Urinary bladder (tissue), 4 donors: Measurements from ENCODE around the gene PDCD4. TPM values are rescaled to one million over a fixed set of nuclear protein-coding genes. Genes with fewer than 3 reads are reported as not detected.

ENCODE experiments used
- DNase-seq: peaks from one replicate; pipeline ENCODE4 v3.0.0-alpha.2; 2015; ENCODE audit errors: extremely low spot score
- H3K27ac ChIP-seq: one replicate; pipeline ENCODE4 v1.5.1; 2013; ENCODE audit warnings: low read depth, mild to moderate bottlenecking, moderate library complexity
- H3K36me3 ChIP-seq: one replicate; pipeline ENCODE4 v1.6.1; 2013; ENCODE audit warnings: mild to moderate bottlenecking, moderate library complexity; ENCODE audit not compliant: insufficient read depth
- H3K4me1 ChIP-seq: one replicate; pipeline ENCODE4 v1.6.1; 2013; ENCODE audit warnings: mild to moderate bottlenecking, moderate library complexity; ENCODE audit not compliant: insufficient read depth
- H3K4me3 ChIP-seq: one replicate; pipeline ENCODE4 v1.5.1; 2013; ENCODE audit warnings: low read depth, low read length
- WGBS: extraction: QIAGEN DNeasy Blood & Tissue Kit; methylation state at CpG from one replicate; pipeline ENCODE4 v1.1.7; 2013; 5-methylcytosine and 5-hydroxymethylcytosine counted together
- polyA plus RNA-seq: library from polyadenylated mRNA; stranded (reverse); fragments of 200-250 nt; gene quantifications from one replicate; pipeline ENCODE4 v1.2.3, GENCODE V29; 2013
- total RNA-seq: library from RNA; depleted of rRNA; stranded (reverse); fragments of >200 nt; gene quantifications from one replicate; pipeline ENCODE4 v1.2.3, GENCODE V29; 2014
- donor health status: healthy with polysubstance abuse.
- donor health status: healthy.

Gene PDCD4
- total and polyA plus RNA-seq, 2 donors = 81.0 to 148 TPM

GRCh38 chr10:110834629-110835301, 37.0 kb upstream of the PDCD4 start:
- Histone ChIP-seq H3K36me3 (no peaks in the 10 kb centered on the region), H3K27ac (peak overlapping the region; percentile 47), H3K4me3 (no peak overlapping the region), H3K4me1 (peaks cover 2% of the 10 kb centered on the region)
- peak; percentile 82 for DNase-seq
- WGBS = 23% methylated on average over 6 of the region's 6 CpGs

DNA sequence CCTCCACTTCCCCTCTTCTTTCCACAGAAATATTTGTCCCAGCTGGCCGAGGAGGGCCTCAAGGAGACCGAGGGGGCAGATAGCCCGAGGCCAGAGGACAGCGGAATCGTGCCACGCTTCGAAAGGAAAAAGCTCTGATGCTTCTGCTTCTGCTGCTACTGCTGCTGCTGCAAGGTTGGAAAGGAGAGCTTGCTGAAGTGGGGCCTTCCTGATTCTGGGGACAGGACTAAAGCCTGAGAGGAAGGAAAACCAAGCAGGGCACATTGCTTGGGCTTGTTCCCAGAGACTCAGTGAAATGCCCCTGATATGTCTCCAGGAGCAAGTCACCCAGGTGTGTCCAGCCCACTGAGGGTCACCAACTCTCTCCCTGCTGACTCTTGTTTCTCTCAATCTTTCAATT, 35.9 kb upstream of the PDCD4 start:
- no peak for DNase-seq
- 69% methylated on average over 7 of the region's 7 CpGs for WGBS
- Histone ChIP-seq H3K4me1 (peaks cover 2% of the 10 kb centered on the region), H3K27ac (no peak overlapping the region), H3K4me3 (no peak overlapping the region), H3K36me3 (no peaks in the 10 kb centered on the region)

- Histone ChIP-seq H3K4me1 (peaks cover 2% of the 10 kb centered on the region), H3K27ac (no peak overlapping the region), H3K4me3 (no peak overlapping the region), H3K36me3 (no peaks in the 10 kb centered on the region)
- no peak for DNase-seq
- 58% methylated on average over 3 of the region's 3 CpGs for WGBS
These were observed 35.0 kb upstream of the PDCD4 start for GRCh38 chr10:110836706-110837105.

- WGBS = 45% methylated on average over 2 of the region's 2 CpGs
- peaks cover 2% of the 10 kb centered on the region for H3K4me1 ChIP-seq
- H3K27ac ChIP-seq = no peak overlapping the region
- H3K4me3 ChIP-seq = no peak overlapping the region
- DNase-seq = no peak
- no peaks in the 10 kb centered on the region for H3K36me3 ChIP-seq
These were observed 34.1 kb upstream of the PDCD4 start for GRCh38 chr10:110837418-110838171.

- Histone ChIP-seq H3K4me3 (no peak overlapping the region), H3K36me3 (no peaks in the 10 kb centered on the region), H3K4me1 (peaks cover 2% of the 10 kb centered on the region), H3K27ac (no peak overlapping the region)
- DNase-seq = no peak
- WGBS = 83% methylated on average over 5 of the region's 5 CpGs
These were observed 31.4 kb upstream of the PDCD4 start for GRCh38 chr10:110840225-110840922.

DNA sequence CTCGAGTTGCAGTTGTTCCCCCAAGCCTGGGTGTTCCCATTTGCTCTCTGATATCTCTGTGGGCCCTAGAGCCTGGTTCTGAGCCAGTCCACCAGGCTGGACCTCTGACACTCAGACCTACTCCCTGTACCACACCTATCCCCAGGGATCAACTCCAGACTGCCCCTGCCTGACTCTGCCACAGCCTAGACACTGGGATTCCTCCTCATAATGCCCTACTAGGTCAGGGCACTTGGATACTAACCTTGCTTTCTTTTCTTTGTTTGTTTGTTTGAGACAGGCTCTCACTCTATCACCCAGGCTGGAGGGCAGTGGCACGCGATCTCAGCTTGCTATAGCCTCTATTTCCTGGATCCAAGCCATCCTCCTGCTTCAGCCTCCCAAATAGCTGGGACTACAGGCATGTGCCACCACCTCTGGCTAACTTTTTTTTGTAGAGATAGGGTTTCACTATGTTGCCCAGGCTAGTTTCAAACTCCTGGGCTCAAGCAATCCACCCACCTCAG, 30.8 kb upstream of the PDCD4 start:
- DNase-seq = no peak
- no peak overlapping the region for H3K27ac ChIP-seq
- no peak overlapping the region for H3K4me3 ChIP-seq
- H3K4me1 ChIP-seq = peaks cover 2% of the 10 kb centered on the region
- H3K36me3 ChIP-seq = no peaks in the 10 kb centered on the region
- 91% methylated on average over 3 of the region's 3 CpGs for WGBS

DNA sequence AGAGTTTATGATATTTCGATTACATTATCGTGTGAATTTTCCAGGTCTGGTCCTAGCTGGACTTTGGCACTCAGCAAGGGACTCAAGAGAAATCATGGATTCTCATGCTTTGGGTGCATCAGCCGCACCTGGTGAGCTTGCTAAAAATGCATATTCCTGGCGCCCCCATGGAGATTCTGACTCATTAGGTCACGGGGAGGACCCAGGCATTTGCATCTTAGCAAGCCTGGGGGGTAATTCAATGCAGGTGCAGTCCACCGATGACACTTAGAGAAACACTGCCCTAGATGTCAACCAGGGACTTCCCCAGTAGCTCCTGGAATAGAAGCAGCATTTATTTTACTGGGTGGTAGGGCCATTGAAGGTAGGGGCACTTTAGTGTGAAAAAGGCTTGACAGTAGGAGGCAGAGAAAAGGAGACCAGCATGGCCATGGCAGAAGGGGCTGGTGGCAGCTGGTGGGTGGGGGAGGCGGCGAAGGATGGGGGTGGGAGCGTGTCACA, 29.9 kb upstream of the PDCD4 start:
- Histone ChIP-seq H3K4me1 (peaks cover 2% of the 10 kb centered on the region), H3K27ac (no peak overlapping the region), H3K4me3 (no peak overlapping the region), H3K36me3 (no peaks in the 10 kb centered on the region)
- DNase-seq = no peak
- WGBS = 95% methylated on average over 9 of the region's 9 CpGs

GRCh38 chr10:110842326-110842904, 29.3 kb upstream of the PDCD4 start:
- no peaks in the 10 kb centered on the region for H3K36me3 ChIP-seq
- H3K27ac ChIP-seq = no peak overlapping the region
- no peak for DNase-seq
- WGBS = 70% methylated on average over 7 of the region's 7 CpGs
- no peaks in the 10 kb centered on the region for H3K4me1 ChIP-seq
- H3K4me3 ChIP-seq = no peak overlapping the region

GRCh38 chr10:110843031-110843430, 28.7 kb upstream of the PDCD4 start:
- Histone ChIP-seq H3K4me3 (no peak overlapping the region), H3K27ac (no peak overlapping the region), H3K36me3 (no peaks in the 10 kb centered on the region), H3K4me1 (no peaks in the 10 kb centered on the region)
- DNase-seq = no peak
- WGBS = 52% methylated on average over 2 of the region's 2 CpGs

DNA sequence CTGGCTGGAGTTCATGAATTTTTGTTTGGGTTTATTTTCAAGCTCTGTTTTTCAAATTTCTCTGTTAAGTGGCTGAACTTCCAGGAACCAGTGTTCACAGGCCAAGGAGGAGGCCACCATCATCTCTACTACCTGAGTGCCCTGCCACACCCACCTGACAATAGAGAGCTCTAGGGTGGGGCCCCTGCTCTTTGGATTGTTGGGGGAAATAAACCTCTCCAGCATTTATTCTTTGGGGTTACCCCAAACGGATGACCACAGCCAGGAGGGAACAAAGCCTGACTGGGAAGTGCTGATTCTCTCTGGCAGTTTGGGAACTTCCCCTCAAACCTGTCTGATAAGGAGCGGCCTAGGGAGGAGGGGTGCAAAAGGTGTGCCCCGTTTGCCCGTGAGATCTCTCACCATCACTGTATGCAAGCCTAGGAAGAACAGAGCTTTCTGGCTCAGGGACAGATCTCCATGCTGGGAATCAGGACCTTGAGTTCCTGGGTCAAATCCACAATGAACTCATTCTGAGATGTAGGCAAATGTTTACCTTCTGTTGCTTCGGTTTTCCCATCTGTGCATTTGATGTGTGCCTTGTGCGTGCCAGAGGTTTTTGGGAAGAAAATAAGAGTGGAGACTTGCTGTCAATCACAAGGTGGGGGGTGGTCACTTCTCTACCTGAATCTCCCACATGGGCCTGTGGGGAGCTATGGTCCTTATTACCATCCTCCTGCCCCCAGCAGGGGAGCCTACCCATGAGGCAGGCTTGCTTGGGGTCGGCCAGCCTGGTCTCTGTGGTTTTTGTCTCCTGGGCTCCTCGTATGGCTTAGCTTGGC, 27.7 kb upstream of the PDCD4 start:
- Histone ChIP-seq H3K27ac (no peak overlapping the region), H3K4me3 (no peak overlapping the region), H3K36me3 (no peaks in the 10 kb centered on the region), H3K4me1 (no peaks in the 10 kb centered on the region)
- 89% methylated on average over 8 of the region's 8 CpGs for WGBS
- no peak for DNase-seq

- WGBS = 96% methylated on average over 4 of the region's 4 CpGs
- DNase-seq = no peak
- H3K36me3 ChIP-seq = no peaks in the 10 kb centered on the region
- H3K4me3 ChIP-seq = no peak overlapping the region
- H3K27ac ChIP-seq = no peak overlapping the region
- no peaks in the 10 kb centered on the region for H3K4me1 ChIP-seq
These were observed 27.2 kb upstream of the PDCD4 start for GRCh38 chr10:110844617-110844881.

- Histone ChIP-seq H3K27ac (no peak overlapping the region), H3K4me3 (no peak overlapping the region), H3K4me1 (no peaks in the 10 kb centered on the region), H3K36me3 (no peaks in the 10 kb centered on the region)
- WGBS = 78% methylated on average over 2 of the region's 2 CpGs
- DNase-seq = no peak
These were observed 26.5 kb upstream of the PDCD4 start for GRCh38 chr10:110845192-110845755.
